Measurements from ENCODE around the gene STX8. TPM values are rescaled to one million over a fixed set of nuclear protein-coding genes. Genes with fewer than 3 reads are reported as not detected.

The STX8 gene
- total RNA-seq, 1 experiment from 2014 or later = 49.0 TPM

DNA sequence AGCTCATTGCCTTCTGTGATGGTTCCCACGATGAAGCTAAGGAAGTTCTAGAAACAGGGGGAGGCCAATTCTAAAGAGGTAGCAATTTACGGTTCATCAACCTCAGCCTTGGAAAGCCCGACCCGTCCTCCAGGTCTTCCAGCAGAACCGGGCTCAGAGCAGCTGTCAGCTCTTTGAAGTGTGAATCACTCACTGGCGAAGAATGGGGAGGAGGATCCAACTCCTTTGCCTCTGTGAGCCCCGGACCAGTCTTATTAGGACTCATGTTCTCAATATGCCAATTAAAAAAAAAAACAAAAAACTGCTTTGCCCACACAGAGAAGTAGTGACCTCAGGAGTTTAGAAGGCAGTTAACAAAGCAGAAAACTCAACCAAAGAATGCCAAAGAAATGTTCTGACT is 31.4 kb downstream of the STX8 start:
- DNase-seq (ENCODE audit: unreplicated experiment) = no peak
- TF ChIP-seq CTCF (IDR thresholded peaks at IDR 0.05; ENCODE audit: unreplicated experiment) = no peak
- no peaks in the 10 kb centered on the region for H3K9me3 Mint-ChIP-seq (ENCODE audit: unreplicated experiment)
- H3K4me1 Mint-ChIP-seq (ENCODE audit: insufficient read depth, unreplicated experiment) = no peaks in the 10 kb centered on the region
- H3K27ac Mint-ChIP-seq (ENCODE audit: low read depth, unreplicated experiment) = no peak overlapping the region
- H3K36me3 Mint-ChIP-seq (ENCODE audit: insufficient read depth, unreplicated experiment) = peaks cover 12% of the 10 kb centered on the region
- POLR2A ChIA-PET = no interaction called here
- H3K4me3 Mint-ChIP-seq (ENCODE audit: unreplicated experiment) = no peak overlapping the region
- CTCF ChIA-PET = interaction anchor here (0.6 to 0.8 kb wide), 3 partner anchors 11 to 215 kb away, joined by 3 read pairs; no protein-coding TSS in a partner anchor
- intact Hi-C loops (cut with micrococcal nuclease) = no loop called here
- H3K27me3 Mint-ChIP-seq (ENCODE audit: insufficient read depth, unreplicated experiment) = no peaks in the 10 kb centered on the region
- no TSS peak for BruUV-seq (replicated peaks)

DNA sequence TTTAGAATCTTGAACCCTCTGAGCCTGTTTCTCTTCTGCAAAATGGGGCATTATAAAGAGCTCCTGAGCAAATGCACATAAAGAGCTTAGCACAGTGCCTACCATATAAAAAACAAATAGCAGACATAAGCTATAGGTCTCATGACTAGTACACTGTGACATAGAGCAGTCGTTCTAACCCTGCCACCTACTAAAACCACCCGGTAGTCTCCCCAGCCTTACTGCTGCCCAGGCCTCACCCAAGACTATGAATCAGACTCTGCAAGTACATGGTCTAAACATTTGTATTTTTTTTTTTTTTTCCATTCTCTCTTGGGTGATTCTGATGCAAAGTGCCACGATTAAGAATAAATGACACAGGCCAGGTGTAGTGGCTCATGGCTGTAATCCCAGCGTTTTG is 33.9 kb downstream of the STX8 start:
- ChIA-PET CTCF (interaction anchor here (0.7 kb wide), 1 partner anchor 15 kb away, joined by 3 read pairs; no protein-coding TSS in a partner anchor), POLR2A (interaction anchor here (0.5 to 1.1 kb wide), 2 partner anchors 233 to 555 kb away, joined by 3 read pairs; no protein-coding TSS in a partner anchor)
- Mint-ChIP-seq H3K4me1 (ENCODE audit: insufficient read depth, unreplicated experiment) (no peaks in the 10 kb centered on the region), H3K9me3 (ENCODE audit: unreplicated experiment) (no peaks in the 10 kb centered on the region), H3K36me3 (ENCODE audit: insufficient read depth, unreplicated experiment) (peaks cover 12% of the 10 kb centered on the region), H3K4me3 (ENCODE audit: unreplicated experiment) (no peak overlapping the region), H3K27ac (ENCODE audit: low read depth, unreplicated experiment) (no peak overlapping the region), H3K27me3 (ENCODE audit: insufficient read depth, unreplicated experiment) (no peaks in the 10 kb centered on the region)
- no TSS peak for BruUV-seq (replicated peaks)
- DNase-seq (ENCODE audit: unreplicated experiment) = no peak
- intact Hi-C loops (cut with micrococcal nuclease) = no loop called here
- TF ChIP-seq CTCF (IDR thresholded peaks at IDR 0.05; ENCODE audit: unreplicated experiment) = no peak

- CTCF ChIA-PET = no interaction called here
- TF ChIP-seq CTCF (IDR thresholded peaks at IDR 0.05; ENCODE audit: unreplicated experiment) = no peak
- peaks cover 9% of the 10 kb centered on the region for H3K36me3 Mint-ChIP-seq (ENCODE audit: insufficient read depth, unreplicated experiment)
- no peaks in the 10 kb centered on the region for H3K27me3 Mint-ChIP-seq (ENCODE audit: insufficient read depth, unreplicated experiment)
- DNase-seq (ENCODE audit: unreplicated experiment) = no peak
- no peak overlapping the region for H3K4me3 Mint-ChIP-seq (ENCODE audit: unreplicated experiment)
- no peak overlapping the region for H3K27ac Mint-ChIP-seq (ENCODE audit: low read depth, unreplicated experiment)
- POLR2A ChIA-PET = no interaction called here
- intact Hi-C loops (cut with micrococcal nuclease) = no loop called here
- H3K4me1 Mint-ChIP-seq (ENCODE audit: insufficient read depth, unreplicated experiment) = no peaks in the 10 kb centered on the region
- no peaks in the 10 kb centered on the region for H3K9me3 Mint-ChIP-seq (ENCODE audit: unreplicated experiment)
- BruUV-seq (replicated peaks) = no TSS peak
These were observed 37.0 kb downstream of the STX8 start for GRCh38 chr17:9538626-9539025.

DNA sequence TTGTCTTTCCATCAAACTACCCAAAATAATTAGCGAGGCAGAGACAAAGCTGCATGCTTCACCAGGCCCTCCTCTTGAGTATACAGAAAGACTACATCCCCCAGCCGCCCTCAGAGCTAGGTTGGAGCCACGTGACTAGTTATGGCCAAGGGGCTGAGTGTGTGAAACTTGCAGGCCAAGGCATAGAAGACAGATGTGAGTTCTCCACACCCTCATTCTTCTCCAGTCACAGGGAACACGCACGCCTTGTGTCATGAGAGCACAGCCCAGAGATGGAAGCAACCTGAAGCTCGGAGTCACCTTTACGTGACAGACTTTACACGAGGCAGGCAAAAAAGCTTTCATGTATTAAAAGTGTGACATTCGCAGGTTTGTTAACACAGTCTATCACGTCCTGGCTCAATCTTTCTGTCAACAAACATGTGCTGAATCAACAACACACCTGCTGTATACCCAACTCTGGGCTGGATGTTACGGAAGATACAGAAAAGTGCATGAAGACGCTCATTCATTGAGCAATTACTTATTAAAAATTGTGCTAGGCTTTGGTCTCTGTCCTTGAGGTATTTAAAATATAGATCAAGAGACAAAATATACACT is 38.3 kb downstream of the STX8 start:
- CTCF ChIA-PET = interaction anchor here (1.4 kb wide), 1 partner anchor 539 kb away, joined by 3 read pairs; no protein-coding TSS in a partner anchor
- TF ChIP-seq CTCF (IDR thresholded peaks at IDR 0.05; ENCODE audit: unreplicated experiment) = no peak
- Mint-ChIP-seq H3K4me1 (ENCODE audit: insufficient read depth, unreplicated experiment) (no peaks in the 10 kb centered on the region), H3K27me3 (ENCODE audit: insufficient read depth, unreplicated experiment) (no peaks in the 10 kb centered on the region), H3K27ac (ENCODE audit: low read depth, unreplicated experiment) (no peak overlapping the region), H3K9me3 (ENCODE audit: unreplicated experiment) (no peaks in the 10 kb centered on the region), H3K4me3 (ENCODE audit: unreplicated experiment) (no peak overlapping the region), H3K36me3 (ENCODE audit: insufficient read depth, unreplicated experiment) (no peaks in the 10 kb centered on the region)
- no TSS peak for BruUV-seq (replicated peaks)
- no peak for DNase-seq (ENCODE audit: unreplicated experiment)
- intact Hi-C loops (cut with micrococcal nuclease) = no loop called here
- POLR2A ChIA-PET = interaction anchor here (0.8 kb wide), 1 partner anchor 12 kb away, joined by 4 read pairs; no protein-coding TSS in a partner anchor

Measured in MCF 10A (cell line).